Sigmoid colon (tissue), 4 donors: ENCODE data around the gene RANBP1.

Source experiments
- EP300 ChIP-seq, 4 donors: sonication (generic); formaldehyde crosslinking; IDR thresholded peaks; one replicate each; pipeline ENCODE4 v1.6.1; 2017; ENCODE audit warnings: antibody characterized with exemption in 4 of 4
- POLR2A ChIP-seq, 2 donors: fragments of 450-650 bp; IDR thresholded peaks; one replicate each; pipeline ENCODE4 v1.6.1; 2016; ENCODE audit warnings: antibody characterized with exemption in 2 of 2, mild to moderate bottlenecking in 2 of 2, moderate library complexity in 2 of 2
- TF ChIP-seq, protein P1 (sequence below), 4 experiments: fragments of 450-650 bp in 3 of 4; fragments of 200-600 bp in 1 of 4; IDR thresholded peaks; one replicate each; pipeline ENCODE4 v1.5.1; 2016 to 2019; ENCODE audit warnings: antibody characterized with exemption in 4 of 4, mild to moderate bottlenecking in 3 of 4, moderate library complexity in 2 of 4

DNA sequence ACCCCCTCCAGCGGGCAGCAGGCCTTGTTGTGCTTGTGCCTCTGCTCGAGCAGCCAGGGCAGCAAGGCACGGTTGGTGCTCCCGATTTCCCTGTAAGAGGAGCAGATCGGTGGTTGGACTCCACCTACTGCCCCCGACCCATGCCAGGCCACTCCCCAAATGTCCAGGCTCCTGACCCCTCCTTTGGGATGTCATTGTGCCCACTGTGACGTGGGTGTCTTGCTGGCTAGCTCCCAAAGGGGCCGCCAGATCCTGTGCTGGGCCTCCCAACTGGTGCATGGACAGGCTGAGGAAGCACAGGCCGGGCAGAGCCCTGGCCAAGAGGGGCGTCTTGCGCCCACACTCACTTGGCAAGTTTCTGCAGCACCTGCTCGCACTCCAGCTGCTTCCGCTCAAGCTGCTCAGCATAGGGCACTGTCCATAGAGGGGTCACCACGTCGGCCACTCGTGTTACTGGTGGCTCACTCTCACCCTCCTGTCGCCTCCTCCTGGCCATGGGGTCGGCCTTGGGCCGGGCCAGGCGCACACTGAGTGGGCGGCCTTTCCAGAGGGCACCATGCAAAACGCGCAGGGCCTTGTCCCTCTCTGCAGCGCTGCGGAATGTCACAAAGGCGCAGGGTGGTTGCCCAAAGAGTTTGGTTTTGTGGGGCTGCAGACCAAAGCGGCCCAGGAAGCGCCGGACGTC lies at the start of gene RANBP1:
- TF ChIP-seq, protein P1, sequence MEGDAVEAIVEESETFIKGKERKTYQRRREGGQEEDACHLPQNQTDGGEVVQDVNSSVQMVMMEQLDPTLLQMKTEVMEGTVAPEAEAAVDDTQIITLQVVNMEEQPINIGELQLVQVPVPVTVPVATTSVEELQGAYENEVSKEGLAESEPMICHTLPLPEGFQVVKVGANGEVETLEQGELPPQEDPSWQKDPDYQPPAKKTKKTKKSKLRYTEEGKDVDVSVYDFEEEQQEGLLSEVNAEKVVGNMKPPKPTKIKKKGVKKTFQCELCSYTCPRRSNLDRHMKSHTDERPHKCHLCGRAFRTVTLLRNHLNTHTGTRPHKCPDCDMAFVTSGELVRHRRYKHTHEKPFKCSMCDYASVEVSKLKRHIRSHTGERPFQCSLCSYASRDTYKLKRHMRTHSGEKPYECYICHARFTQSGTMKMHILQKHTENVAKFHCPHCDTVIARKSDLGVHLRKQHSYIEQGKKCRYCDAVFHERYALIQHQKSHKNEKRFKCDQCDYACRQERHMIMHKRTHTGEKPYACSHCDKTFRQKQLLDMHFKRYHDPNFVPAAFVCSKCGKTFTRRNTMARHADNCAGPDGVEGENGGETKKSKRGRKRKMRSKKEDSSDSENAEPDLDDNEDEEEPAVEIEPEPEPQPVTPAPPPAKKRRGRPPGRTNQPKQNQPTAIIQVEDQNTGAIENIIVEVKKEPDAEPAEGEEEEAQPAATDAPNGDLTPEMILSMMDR (IDR thresholded peaks at IDR 0.05), result no peak
- TF ChIP-seq POLR2A (IDR thresholded peaks at IDR 0.05) (no peak), EP300 (IDR thresholded peaks at IDR 0.05) (no peak)
